Measurements from ENCODE around the gene NLRP1. TPM values are rescaled to one million over a fixed set of nuclear protein-coding genes. Genes with fewer than 3 reads are reported as not detected.

NLRP1 gene
- total and polyA plus RNA-seq, 12 donors: 6.1 to 88.9 (median 28.5) TPM

- WGBS, 4 donors: 61 to 74% (median 64%) methylated on average over 4 of the region's 4 CpGs
- no peaks in the 10 kb centered on the region for H3K27me3 ChIP-seq
- no peaks in the 10 kb centered on the region for H3K4me1 ChIP-seq (replicated peaks in 1 of 2)
- DNase-seq: peak in 1 of 7 donors; percentile 87
- H3K27ac ChIP-seq: no peak overlapping the region
- no peaks in the 10 kb centered on the region for H3K9me3 ChIP-seq (replicated peaks in 1 of 3)
- H3K36me3 ChIP-seq (replicated peaks in 1 of 2): no peaks in the 10 kb centered on the region
- TF ChIP-seq POLR2A (IDR thresholded peaks at IDR 0.05): no peak
- no peak for TF ChIP-seq CTCF (IDR thresholded peaks at IDR 0.05)
- no peak overlapping the region for H3K4me3 ChIP-seq
- intact Hi-C loops (cut with DNase I): no loop called here
Observed at GRCh38 chr17:5508810-5509209, 75.5 kb downstream of the NLRP1 start.

- 85 to 92% (median 87%) methylated on average over 5 of the region's 5 CpGs for WGBS, 4 donors
- Histone ChIP-seq H3K27ac (no peak overlapping the region), H3K4me3 (no peak overlapping the region), H3K9me3 (replicated peaks in 1 of 3) (no peaks in the 10 kb centered on the region), H3K36me3 (replicated peaks in 1 of 2) (no peaks in the 10 kb centered on the region), H3K4me1 (replicated peaks in 1 of 2) (peaks cover 0 to under 1% of the 10 kb centered on the region in 2 donors), H3K27me3 (no peaks in the 10 kb centered on the region)
- TF ChIP-seq POLR2A (IDR thresholded peaks at IDR 0.05) (no peak), CTCF (IDR thresholded peaks at IDR 0.05) (no peak)
- intact Hi-C loops (cut with DNase I): no loop called here
- DNase-seq: no peak
Observed at GRCh38 chr17:5506307-5506706, 78.0 kb downstream of the NLRP1 start.

DNA sequence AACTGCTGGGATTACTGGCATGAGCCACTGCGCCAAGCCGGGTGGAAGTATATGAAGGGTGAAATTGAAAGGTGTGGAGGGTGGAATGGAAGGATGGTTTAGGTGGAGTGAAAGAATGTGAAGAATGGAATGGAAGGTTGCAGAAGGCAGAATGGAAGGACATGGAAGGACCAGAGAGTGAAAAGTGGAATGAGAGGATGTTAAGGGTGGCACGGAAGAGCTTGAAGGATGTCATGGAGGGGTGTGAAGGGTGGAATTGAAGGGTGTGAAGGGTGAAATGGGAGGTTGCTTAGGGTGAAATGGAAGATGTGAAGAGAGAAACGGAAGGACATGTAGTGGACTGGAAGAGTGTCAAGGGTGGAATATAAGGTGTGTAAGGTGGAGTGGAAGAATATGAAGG is 81.8 kb downstream of the NLRP1 start:
- no peaks in the 10 kb centered on the region for H3K9me3 ChIP-seq (replicated peaks in 1 of 3)
- WGBS, 4 donors: 92 to 95% (median 95%) methylated on average over 4 of the region's 4 CpGs
- no peak overlapping the region for H3K4me3 ChIP-seq
- DNase-seq: no peak
- TF ChIP-seq POLR2A (IDR thresholded peaks at IDR 0.05) (no peak), CTCF (IDR thresholded peaks at IDR 0.05) (no peak)
- H3K27ac ChIP-seq: no peak overlapping the region
- intact Hi-C loops (cut with DNase I): no loop called here
- H3K27me3 ChIP-seq: no peaks in the 10 kb centered on the region
- H3K36me3 ChIP-seq (replicated peaks in 1 of 2): no peaks in the 10 kb centered on the region
- H3K4me1 ChIP-seq (replicated peaks in 1 of 2): peaks cover 7 to 13% of the 10 kb centered on the region in 2 donors

- DNase-seq: peak in 1 of 7 donors; percentile 55
- H3K4me3 ChIP-seq: no peak overlapping the region
- H3K36me3 ChIP-seq (replicated peaks in 1 of 2): no peaks in the 10 kb centered on the region
- no peaks in the 10 kb centered on the region for H3K27me3 ChIP-seq
- H3K4me1 ChIP-seq (replicated peaks in 1 of 2): peaks cover 7 to 13% of the 10 kb centered on the region in 2 donors
- intact Hi-C loops (cut with DNase I): no loop called here
- WGBS, 4 donors: 85 to 89% (median 88%) methylated on average over 5 to 8 of the region's 8 CpGs
- peak overlapping the region in 1 of 5 donors; percentile 66 for H3K27ac ChIP-seq
- TF ChIP-seq POLR2A (IDR thresholded peaks at IDR 0.05) (no peak), CTCF (IDR thresholded peaks at IDR 0.05) (no peak)
- H3K9me3 ChIP-seq (replicated peaks in 1 of 3): no peaks in the 10 kb centered on the region
Observed at GRCh38 chr17:5501685-5502084, 82.6 kb downstream of the NLRP1 start.

Data from adrenal gland (tissue), 12 donors.